Esophagus (tissue), 2 donors: ENCODE measurements around the gene DSCAM. TPM values are rescaled to one million over a fixed set of nuclear protein-coding genes. Genes with fewer than 3 reads are reported as not detected.

ENCODE experiments used
- H3K27ac ChIP-seq, 2 donors: one replicate each; pipeline ENCODE4 v1.5.1; 2013; ENCODE audit warnings: low read depth in 2 of 2, mild to moderate bottlenecking in 2 of 2, inconsistent platforms in 1 of 2, low read length in 1 of 2, moderate library complexity in 1 of 2
- H3K27me3 ChIP-seq, 2 donors: one replicate each; pipeline ENCODE4 v1.6.1; 2013; ENCODE audit warnings: low read length in 2 of 2, control low read depth in 1 of 2, mild to moderate bottlenecking in 1 of 2; ENCODE audit not compliant: insufficient read depth in 2 of 2, control insufficient read depth in 1 of 2
- H3K36me3 ChIP-seq, 2 donors: one replicate each; pipeline ENCODE4 v1.6.1; 2013; ENCODE audit warnings: low read length in 1 of 2; ENCODE audit not compliant: control insufficient read depth in 2 of 2, insufficient read depth in 2 of 2
- H3K4me1 ChIP-seq, 2 donors: one replicate each; pipeline ENCODE4 v1.6.1; 2013; ENCODE audit warnings: low read length in 1 of 2; ENCODE audit not compliant: control insufficient read depth in 2 of 2, insufficient read depth in 2 of 2
- H3K4me3 ChIP-seq, 2 donors: one replicate each; pipeline ENCODE4 v1.5.1; 2013; ENCODE audit warnings: low read length in 2 of 2, mild to moderate bottlenecking in 2 of 2, low read depth in 1 of 2, moderate library complexity in 1 of 2
- H3K9me3 ChIP-seq, 2 donors: one replicate each; pipeline ENCODE4 v1.6.1; 2013; ENCODE audit warnings: mild to moderate bottlenecking in 2 of 2, low read depth in 1 of 2, low read length in 1 of 2, moderate library complexity in 1 of 2; ENCODE audit not compliant: control insufficient read depth in 2 of 2, insufficient read depth in 1 of 2
- WGBS, 2 donors: extraction: QIAGEN DNeasy Blood & Tissue Kit; methylation state at CpG; one replicate each; pipeline ENCODE4 v1.1.7; 2013; 5-methylcytosine and 5-hydroxymethylcytosine counted together
- polyA plus RNA-seq, 2 donors: library from polyadenylated mRNA; stranded (reverse); fragments of 200-250 nt; gene quantifications; one replicate each; pipeline ENCODE4 v1.2.3, GENCODE V29; 2013
- donor health status: healthy with polysubstance abuse.
- donor health status: Bipolar disorder and iron deficiency.

Gene DSCAM
- polyA plus RNA-seq, 2 donors = under 0.01 TPM; not detected in 1

- Histone ChIP-seq H3K27ac (no peak overlapping the region), H3K27me3 (no peaks in the 10 kb centered on the region), H3K4me3 (no peak overlapping the region), H3K9me3 (no peaks in the 10 kb centered on the region), H3K36me3 (no peaks in the 10 kb centered on the region), H3K4me1 (no peaks in the 10 kb centered on the region)
- 82 to 90% methylated on average over 5 of the region's 5 CpGs for WGBS, 2 donors
These were observed 17.6 kb downstream of the DSCAM start for GRCh38 chr21:40829308-40829707.

DNA sequence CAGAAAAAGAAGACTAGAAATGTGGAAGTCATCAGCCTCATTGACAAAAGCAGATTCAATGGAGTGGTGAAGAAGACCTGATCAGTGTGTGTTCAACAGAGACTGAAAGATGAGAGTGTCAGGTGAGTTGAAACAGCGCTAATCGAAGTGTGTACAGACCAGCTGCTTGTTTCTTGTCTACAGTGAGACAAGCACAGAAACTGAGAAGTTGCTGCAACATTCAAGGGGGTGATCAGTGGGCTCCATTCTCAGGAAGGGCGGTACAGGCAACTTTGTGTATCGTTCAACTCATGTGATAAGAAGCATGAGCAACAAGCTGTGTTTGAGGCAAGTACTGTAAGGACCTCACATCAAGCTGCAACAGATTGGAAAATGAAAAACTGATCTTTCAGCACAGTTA, 19.4 kb downstream of the DSCAM start:
- no peaks in the 10 kb centered on the region for H3K27me3 ChIP-seq
- no peak overlapping the region for H3K27ac ChIP-seq
- no peak overlapping the region for H3K4me3 ChIP-seq
- H3K4me1 ChIP-seq = no peaks in the 10 kb centered on the region
- H3K9me3 ChIP-seq = no peaks in the 10 kb centered on the region
- WGBS, 2 donors = 84 to 90% methylated on average over 4 of the region's 4 CpGs
- no peaks in the 10 kb centered on the region for H3K36me3 ChIP-seq

DNA sequence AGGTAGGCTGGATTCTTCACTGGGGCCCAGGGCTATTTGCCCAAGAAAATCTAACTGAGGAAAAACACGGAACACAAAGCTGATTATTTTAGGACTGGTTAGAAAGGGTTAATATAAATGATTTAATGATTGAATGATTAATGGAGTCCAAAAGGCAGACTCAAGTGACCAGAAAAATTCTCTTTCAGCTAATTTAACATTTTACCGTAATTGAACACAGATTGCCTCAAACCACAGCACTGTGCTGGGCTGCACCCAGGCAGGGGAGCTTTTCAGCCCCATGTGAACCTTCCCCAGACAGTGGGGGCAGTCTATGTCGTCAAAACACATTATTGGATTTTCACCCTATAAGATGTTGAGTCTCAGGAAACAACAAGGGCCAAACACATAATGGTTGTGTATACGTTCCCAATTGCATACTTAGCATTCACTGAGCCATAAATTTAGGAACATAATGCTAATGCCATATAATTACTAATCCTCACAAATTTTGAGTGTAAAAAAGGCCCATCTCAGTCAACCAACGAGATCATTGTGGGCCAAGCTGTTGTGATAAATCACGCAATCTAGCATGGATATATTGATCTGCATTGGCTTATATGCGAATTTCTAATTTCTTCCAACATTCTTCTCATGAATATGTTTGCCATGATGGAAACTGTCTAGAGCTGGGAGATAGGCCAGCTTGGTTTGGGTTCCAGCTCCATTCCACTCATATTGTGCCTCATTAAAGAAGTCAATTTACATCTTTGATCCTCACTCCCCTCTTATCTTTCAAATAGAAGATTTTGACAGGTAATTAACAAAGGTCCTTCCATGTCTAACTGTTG, 27.7 kb downstream of the DSCAM start:
- H3K27ac ChIP-seq = no peak overlapping the region
- no peaks in the 10 kb centered on the region for H3K4me1 ChIP-seq
- H3K9me3 ChIP-seq = no peaks in the 10 kb centered on the region
- H3K4me3 ChIP-seq = no peak overlapping the region
- H3K36me3 ChIP-seq = no peaks in the 10 kb centered on the region
- 82 to 83% methylated on average over 7 of the region's 7 CpGs for WGBS, 2 donors
- peaks cover 0 to 2% of the 10 kb centered on the region in 2 donors for H3K27me3 ChIP-seq

DNA sequence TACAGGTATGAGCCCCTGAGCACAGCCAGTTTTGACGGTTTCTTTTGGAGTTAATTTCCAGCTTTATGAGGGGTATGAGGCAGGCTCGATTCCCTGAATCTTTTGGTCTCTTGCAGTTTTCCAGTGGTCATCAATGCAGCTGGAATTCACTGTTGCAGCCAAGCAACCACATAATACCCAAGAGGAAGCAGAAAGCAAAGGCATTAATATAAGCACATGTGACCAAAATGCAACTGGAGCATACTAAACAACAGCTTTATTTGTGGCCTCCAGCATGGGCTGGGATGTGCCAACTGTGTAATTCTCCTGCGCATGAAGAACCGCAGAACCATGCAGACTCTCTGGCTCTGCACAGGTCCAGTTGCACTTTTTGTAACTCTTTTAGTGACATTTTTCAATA, 33.0 kb downstream of the DSCAM start:
- Histone ChIP-seq H3K4me1 (no peaks in the 10 kb centered on the region), H3K27me3 (no peaks in the 10 kb centered on the region), H3K4me3 (no peak overlapping the region), H3K27ac (no peak overlapping the region), H3K9me3 (no peaks in the 10 kb centered on the region), H3K36me3 (no peaks in the 10 kb centered on the region)
- 89 to 91% methylated on average over 4 of the region's 4 CpGs for WGBS, 2 donors

- WGBS, 2 donors = 89 to 93% methylated on average over 7 of the region's 7 CpGs
- no peak overlapping the region for H3K4me3 ChIP-seq
- no peaks in the 10 kb centered on the region for H3K4me1 ChIP-seq
- H3K36me3 ChIP-seq = no peaks in the 10 kb centered on the region
- H3K27me3 ChIP-seq = no peaks in the 10 kb centered on the region
- no peak overlapping the region for H3K27ac ChIP-seq
- no peaks in the 10 kb centered on the region for H3K9me3 ChIP-seq
These were observed 37.2 kb downstream of the DSCAM start for GRCh38 chr21:40809673-40810197.

GRCh38 chr21:40803101-40803500, 43.9 kb downstream of the DSCAM start:
- no peak overlapping the region for H3K4me3 ChIP-seq
- peaks cover 0 to 7% of the 10 kb centered on the region in 2 donors for H3K9me3 ChIP-seq
- H3K27ac ChIP-seq = no peak overlapping the region
- H3K36me3 ChIP-seq = no peaks in the 10 kb centered on the region
- no peaks in the 10 kb centered on the region for H3K4me1 ChIP-seq
- H3K27me3 ChIP-seq = peaks cover 0 to 3% of the 10 kb centered on the region in 2 donors
- WGBS, 2 donors = 57 to 60% methylated on average over 3 of the region's 3 CpGs

DNA sequence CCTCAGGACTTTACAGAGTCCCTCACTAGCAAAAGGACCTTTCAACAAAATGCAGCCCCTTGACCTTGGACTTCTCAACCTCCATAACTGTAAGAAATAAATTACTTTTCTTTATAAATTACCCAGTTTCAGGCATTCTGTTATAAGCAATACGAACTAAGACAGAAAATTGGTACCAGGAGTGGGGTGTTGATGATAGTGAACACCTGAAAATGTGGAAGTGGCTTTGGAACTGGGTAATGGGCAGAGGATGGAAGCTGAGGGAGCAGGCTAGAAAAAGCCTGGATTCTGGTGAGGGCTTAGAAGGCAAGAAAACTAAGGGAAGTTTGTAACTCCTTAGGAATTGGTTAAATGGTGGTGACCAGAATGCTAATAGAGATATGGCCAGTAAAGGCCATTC, 46.8 kb downstream of the DSCAM start:
- H3K27ac ChIP-seq = no peak overlapping the region
- H3K4me3 ChIP-seq = no peak overlapping the region
- 70 to 84% methylated on average over 1 of the region's 1 CpG for WGBS, 2 donors
- no peaks in the 10 kb centered on the region for H3K36me3 ChIP-seq
- peaks cover 0 to 3% of the 10 kb centered on the region in 2 donors for H3K27me3 ChIP-seq
- no peaks in the 10 kb centered on the region for H3K4me1 ChIP-seq
- H3K9me3 ChIP-seq = peaks cover 0 to 9% of the 10 kb centered on the region in 2 donors

- Histone ChIP-seq H3K36me3 (no peaks in the 10 kb centered on the region), H3K27ac (no peak overlapping the region), H3K9me3 (peaks cover 0 to 9% of the 10 kb centered on the region in 2 donors), H3K4me1 (no peaks in the 10 kb centered on the region), H3K4me3 (no peak overlapping the region), H3K27me3 (peaks cover 0 to 3% of the 10 kb centered on the region in 2 donors)
- WGBS, 2 donors = 78 to 84% methylated on average over 2 of the region's 2 CpGs
These were observed 49.1 kb downstream of the DSCAM start for GRCh38 chr21:40797891-40798290.

- Histone ChIP-seq H3K4me1 (no peaks in the 10 kb centered on the region), H3K36me3 (no peaks in the 10 kb centered on the region), H3K9me3 (peaks cover 0 to 9% of the 10 kb centered on the region in 2 donors), H3K27ac (no peak overlapping the region), H3K27me3 (peaks cover 0 to 3% of the 10 kb centered on the region in 2 donors), H3K4me3 (no peak overlapping the region)
- WGBS, 2 donors = 79 to 83% methylated on average over 1 of the region's 1 CpG
These were observed 49.5 kb downstream of the DSCAM start for GRCh38 chr21:40797410-40797809.

- WGBS, 2 donors = 58 to 68% methylated on average over 1 of the region's 1 CpG
- Histone ChIP-seq H3K4me3 (no peak overlapping the region), H3K27ac (no peak overlapping the region), H3K4me1 (no peaks in the 10 kb centered on the region), H3K27me3 (peaks cover 0 to 1% of the 10 kb centered on the region in 2 donors), H3K9me3 (peaks cover 0 to 4% of the 10 kb centered on the region in 2 donors), H3K36me3 (no peaks in the 10 kb centered on the region)
These were observed 50.5 kb downstream of the DSCAM start for GRCh38 chr21:40796464-40796863.
